Measurements from ENCODE around the gene FAM53A. TPM values are rescaled to one million over a fixed set of nuclear protein-coding genes. Genes with fewer than 3 reads are reported as not detected.

Gene FAM53A
- total RNA-seq, 3 donors from 2014 or later (not counting 1 experiment from before 2014, with no cell fraction given), result 1.9 to 2.9 (median 2.3) TPM

DNA sequence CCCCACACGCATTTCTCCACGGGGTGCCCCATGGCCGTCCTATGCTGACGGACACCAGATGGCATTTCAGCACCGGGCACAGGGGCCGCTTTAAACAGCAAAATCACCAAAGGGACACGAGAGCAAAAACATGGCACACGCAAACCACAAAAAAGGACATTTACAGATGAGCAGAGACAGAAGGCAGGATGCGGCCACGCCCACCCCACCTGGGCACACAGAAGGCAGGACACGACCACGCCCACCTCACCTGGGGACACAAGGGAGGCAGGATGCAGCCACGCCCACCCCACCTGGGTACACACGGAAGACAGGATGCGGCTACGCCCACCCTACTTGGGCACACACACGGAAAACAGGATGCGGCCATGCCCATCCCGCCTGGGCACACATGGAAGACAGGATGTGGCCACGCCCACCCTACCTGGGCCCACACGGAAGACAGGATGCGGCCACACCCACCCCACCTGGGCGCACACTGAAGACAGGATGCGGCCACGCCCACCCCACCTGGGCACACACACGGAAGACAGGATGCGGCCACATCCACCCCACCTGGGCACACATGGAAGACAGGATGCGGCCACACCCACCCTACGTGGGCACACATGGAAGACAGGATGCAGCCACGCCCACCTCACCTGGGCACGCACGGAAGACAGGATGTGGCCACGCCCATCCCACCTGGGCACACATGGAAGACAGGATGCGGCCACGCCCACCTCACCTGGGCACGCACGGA is 69.1 kb downstream of the FAM53A start:
- intact Hi-C loops (cut with micrococcal nuclease), result no loop called here
- 80% methylated on average over 37 of the region's 37 CpGs for WGBS (ENCODE audit: insufficient coverage)
- Histone ChIP-seq H3K36me3 (ENCODE audit: control insufficient read depth, insufficient read depth, low read length) (no peaks in the 10 kb centered on the region), H3K4me3 (ENCODE audit: low read length) (no peak overlapping the region), H3K4me1 (ENCODE audit: control insufficient read depth, insufficient read depth, low read length) (no peaks in the 10 kb centered on the region), H3K27me3 (ENCODE audit: control insufficient read depth, insufficient read depth, low read length) (no peaks in the 10 kb centered on the region), H3K27ac (ENCODE audit: low read length) (no peak overlapping the region), H3K9me3 (ENCODE audit: control insufficient read depth, insufficient read depth, low read length) (no peaks in the 10 kb centered on the region)
- Mint-ChIP-seq H3K27ac (peak overlapping the region in 1 of 2 donors; percentile 49), H3K4me1 (peaks cover 8 to 9% of the 10 kb centered on the region in 2 donors), H3K9me3 (peaks cover 0 to 5% of the 10 kb centered on the region in 2 donors), H3K4me3 (no peak overlapping the region), H3K27me3 (ENCODE audit: low read depth in 2 of 2) (no peaks in the 10 kb centered on the region), H3K36me3 (no peaks in the 10 kb centered on the region)
- TF ChIP-seq, protein P1, sequence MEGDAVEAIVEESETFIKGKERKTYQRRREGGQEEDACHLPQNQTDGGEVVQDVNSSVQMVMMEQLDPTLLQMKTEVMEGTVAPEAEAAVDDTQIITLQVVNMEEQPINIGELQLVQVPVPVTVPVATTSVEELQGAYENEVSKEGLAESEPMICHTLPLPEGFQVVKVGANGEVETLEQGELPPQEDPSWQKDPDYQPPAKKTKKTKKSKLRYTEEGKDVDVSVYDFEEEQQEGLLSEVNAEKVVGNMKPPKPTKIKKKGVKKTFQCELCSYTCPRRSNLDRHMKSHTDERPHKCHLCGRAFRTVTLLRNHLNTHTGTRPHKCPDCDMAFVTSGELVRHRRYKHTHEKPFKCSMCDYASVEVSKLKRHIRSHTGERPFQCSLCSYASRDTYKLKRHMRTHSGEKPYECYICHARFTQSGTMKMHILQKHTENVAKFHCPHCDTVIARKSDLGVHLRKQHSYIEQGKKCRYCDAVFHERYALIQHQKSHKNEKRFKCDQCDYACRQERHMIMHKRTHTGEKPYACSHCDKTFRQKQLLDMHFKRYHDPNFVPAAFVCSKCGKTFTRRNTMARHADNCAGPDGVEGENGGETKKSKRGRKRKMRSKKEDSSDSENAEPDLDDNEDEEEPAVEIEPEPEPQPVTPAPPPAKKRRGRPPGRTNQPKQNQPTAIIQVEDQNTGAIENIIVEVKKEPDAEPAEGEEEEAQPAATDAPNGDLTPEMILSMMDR (IDR thresholded peaks at IDR 0.05), result no peak
- DNase-seq (peak in 1 of 2 donors; percentile 16), ATAC-seq (no peak)

DNA sequence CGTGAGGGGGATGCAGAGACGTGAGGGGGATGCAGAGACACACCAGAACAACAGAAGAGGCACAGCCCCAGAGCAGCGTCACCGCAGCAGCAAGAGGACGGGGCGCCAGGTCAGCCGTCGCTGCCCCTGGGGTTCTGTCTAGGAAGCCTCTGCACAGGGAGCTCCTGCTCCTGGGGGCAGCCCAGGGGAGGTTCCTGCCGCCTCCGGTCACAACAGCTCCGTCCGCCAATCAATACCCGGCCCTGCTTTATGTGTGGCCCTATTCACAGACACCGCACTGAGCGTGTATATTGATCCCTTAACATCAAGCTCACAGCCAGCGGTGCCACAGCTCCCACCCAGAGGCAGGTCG is 69.6 kb downstream of the FAM53A start:
- peaks cover 0 to 5% of the 10 kb centered on the region in 2 donors for H3K9me3 Mint-ChIP-seq
- H3K4me3 ChIP-seq (ENCODE audit: low read length), result no peak overlapping the region
- DNase-seq, result no peak
- 95% methylated on average over 17 of the region's 17 CpGs for WGBS (ENCODE audit: insufficient coverage)
- H3K4me1 Mint-ChIP-seq, result peaks cover 8 to 9% of the 10 kb centered on the region in 2 donors
- TF ChIP-seq, protein P1 (IDR thresholded peaks at IDR 0.05), result no peak
- ATAC-seq, result no peak
- H3K27me3 ChIP-seq (ENCODE audit: control insufficient read depth, insufficient read depth, low read length), result no peaks in the 10 kb centered on the region
- peak overlapping the region in 1 of 2 donors; percentile 49 for H3K27ac Mint-ChIP-seq
- H3K36me3 Mint-ChIP-seq, result no peaks in the 10 kb centered on the region
- intact Hi-C loops (cut with micrococcal nuclease), result no loop called here
- no peaks in the 10 kb centered on the region for H3K27me3 Mint-ChIP-seq (ENCODE audit: low read depth in 2 of 2)
- no peak overlapping the region for H3K27ac ChIP-seq (ENCODE audit: low read length)
- no peaks in the 10 kb centered on the region for H3K4me1 ChIP-seq (ENCODE audit: control insufficient read depth, insufficient read depth, low read length)
- H3K9me3 ChIP-seq (ENCODE audit: control insufficient read depth, insufficient read depth, low read length), result no peaks in the 10 kb centered on the region
- no peaks in the 10 kb centered on the region for H3K36me3 ChIP-seq (ENCODE audit: control insufficient read depth, insufficient read depth, low read length)
- H3K4me3 Mint-ChIP-seq, result no peak overlapping the region

DNA sequence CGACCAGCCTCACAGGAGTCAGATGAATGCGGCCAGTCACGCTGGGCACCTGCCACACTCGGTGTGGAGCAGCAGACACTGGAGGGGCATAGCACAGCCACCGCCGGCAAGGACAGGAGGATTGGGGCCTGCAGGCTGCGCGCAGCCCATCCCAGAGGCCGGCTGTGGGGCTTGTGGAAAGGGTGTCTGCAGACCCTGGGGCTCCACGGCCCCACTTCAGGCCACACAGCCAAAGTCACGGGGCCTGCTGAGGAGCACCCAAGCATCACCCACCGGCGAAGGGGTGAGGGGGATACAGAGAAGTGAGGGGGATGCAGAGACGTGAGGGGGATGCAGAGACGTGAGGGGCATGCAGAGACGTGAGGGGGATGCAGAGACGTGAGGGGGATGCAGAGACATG is 70.1 kb downstream of the FAM53A start:
- no peaks in the 10 kb centered on the region for H3K27me3 Mint-ChIP-seq (ENCODE audit: low read depth in 2 of 2)
- intact Hi-C loops (cut with micrococcal nuclease), result no loop called here
- no peak overlapping the region for H3K4me3 ChIP-seq (ENCODE audit: low read length)
- no peaks in the 10 kb centered on the region for H3K4me1 ChIP-seq (ENCODE audit: control insufficient read depth, insufficient read depth, low read length)
- no peaks in the 10 kb centered on the region for H3K36me3 Mint-ChIP-seq
- H3K4me3 Mint-ChIP-seq, result no peak overlapping the region
- ATAC-seq (no peak), DNase-seq (no peak)
- no peaks in the 10 kb centered on the region for H3K27me3 ChIP-seq (ENCODE audit: control insufficient read depth, insufficient read depth, low read length)
- TF ChIP-seq, protein P1 (IDR thresholded peaks at IDR 0.05), result no peak
- H3K36me3 ChIP-seq (ENCODE audit: control insufficient read depth, insufficient read depth, low read length), result no peaks in the 10 kb centered on the region
- no peak overlapping the region for H3K27ac ChIP-seq (ENCODE audit: low read length)
- peaks cover 0 to 5% of the 10 kb centered on the region in 2 donors for H3K9me3 Mint-ChIP-seq
- H3K4me1 Mint-ChIP-seq, result peaks cover 8 to 9% of the 10 kb centered on the region in 2 donors
- no peak overlapping the region for H3K27ac Mint-ChIP-seq
- no peaks in the 10 kb centered on the region for H3K9me3 ChIP-seq (ENCODE audit: control insufficient read depth, insufficient read depth, low read length)
- 96% methylated on average over 17 of the region's 17 CpGs for WGBS (ENCODE audit: insufficient coverage)

DNA sequence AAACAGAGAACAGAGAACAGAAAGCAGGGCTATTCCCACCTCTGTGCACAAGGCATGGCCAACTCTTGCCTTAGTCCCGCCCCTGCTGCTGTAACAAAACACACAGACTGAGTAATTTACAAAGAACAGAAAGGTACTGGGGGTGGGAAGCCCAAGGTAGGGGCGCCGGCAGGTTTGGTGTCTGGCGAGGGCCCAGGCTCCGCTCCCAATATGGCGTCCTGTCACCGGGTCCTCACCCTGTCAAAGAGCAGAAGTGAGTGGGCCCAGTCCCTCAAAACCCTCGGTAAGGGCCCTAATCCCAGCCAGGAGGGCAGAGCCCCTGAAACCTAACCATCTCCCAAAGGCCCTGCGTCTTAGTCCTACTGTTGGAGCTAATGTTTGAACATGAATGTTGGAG is 71.0 kb downstream of the FAM53A start:
- Histone ChIP-seq H3K36me3 (ENCODE audit: control insufficient read depth, insufficient read depth, low read length) (no peaks in the 10 kb centered on the region), H3K4me1 (ENCODE audit: control insufficient read depth, insufficient read depth, low read length) (no peaks in the 10 kb centered on the region), H3K9me3 (ENCODE audit: control insufficient read depth, insufficient read depth, low read length) (no peaks in the 10 kb centered on the region), H3K4me3 (ENCODE audit: low read length) (no peak overlapping the region), H3K27me3 (ENCODE audit: control insufficient read depth, insufficient read depth, low read length) (no peaks in the 10 kb centered on the region), H3K27ac (ENCODE audit: low read length) (no peak overlapping the region)
- DNase-seq (no peak), ATAC-seq (no peak)
- intact Hi-C loops (cut with micrococcal nuclease), result no loop called here
- no peaks in the 10 kb centered on the region for H3K36me3 Mint-ChIP-seq
- 94% methylated on average over 8 of the region's 9 CpGs for WGBS (ENCODE audit: insufficient coverage)
- H3K9me3 Mint-ChIP-seq, result peaks cover 0 to 5% of the 10 kb centered on the region in 2 donors
- H3K27me3 Mint-ChIP-seq (ENCODE audit: low read depth in 2 of 2), result no peaks in the 10 kb centered on the region
- TF ChIP-seq, protein P1 (IDR thresholded peaks at IDR 0.05), result no peak
- H3K27ac Mint-ChIP-seq, result no peak overlapping the region
- peaks cover 8 to 9% of the 10 kb centered on the region in 2 donors for H3K4me1 Mint-ChIP-seq
- no peak overlapping the region for H3K4me3 Mint-ChIP-seq

Data from natural killer cell (primary cell).